Keratinocyte (primary cell): Measurements from ENCODE around the gene PARVA. TPM values are rescaled to one million over a fixed set of nuclear protein-coding genes. Genes with fewer than 3 reads are reported as not detected.
"Not testable (repeated sequence)": the region's sequence is repeated elsewhere in the genome, so short reads cannot be mapped to it uniquely, and the experiment has no call there.

Experiments
- DNase-seq: peaks from one replicate; pipeline ENCODE4 v3.0.0-alpha.2; 2011; ENCODE audit warnings: low read depth, missing footprints, low spot score
- FAIRE-seq: peaks from 2 replicates; lab custom pipeline; 2011; peaks lifted over from hg19 to GRCh38; lab: Jason Lieb, UNC
- H2AFZ ChIP-seq: 2 replicates; pipeline ENCODE4 v1.6.0; 2012; ENCODE audit warnings: low read length, control low read depth, inconsistent platforms; ENCODE audit not compliant: control insufficient read depth
- H3K27ac ChIP-seq: 2 replicates; pipeline ENCODE4 v1.5.1; 2011; ENCODE audit warnings: low read length; ENCODE audit not compliant: control insufficient read depth, insufficient read depth
- H3K27me3 ChIP-seq: 3 replicates; pipeline ENCODE4 v1.6.0; 2011; ENCODE audit warnings: low read length; ENCODE audit not compliant: control insufficient read depth, insufficient read depth; ENCODE audit errors: extremely low read depth
- H3K36me3 ChIP-seq, 2 experiments: 2 replicates in 1 of 2; 3 replicates in 1 of 2; pipeline ENCODE4 v1.5.1; 2011; ENCODE audit warnings: low read length in 2 of 2, mild to moderate bottlenecking in 1 of 2; ENCODE audit not compliant: control insufficient read depth in 2 of 2, insufficient read depth in 2 of 2; ENCODE audit errors: extremely low read depth in 1 of 2
- H3K4me1 ChIP-seq: 3 replicates; pipeline ENCODE4 v1.5.1; 2011; ENCODE audit warnings: low read length; ENCODE audit not compliant: control insufficient read depth, insufficient read depth; ENCODE audit errors: extremely low read depth
- H3K4me2 ChIP-seq: 3 replicates; pipeline ENCODE4 v1.6.0; 2011; ENCODE audit warnings: low read depth, low read length; ENCODE audit not compliant: control insufficient read depth, insufficient read depth; ENCODE audit errors: extremely low read depth
- H3K4me3 ChIP-seq, 3 experiments: fragments of 200-600 bp in 1 of 3; sonication (generic) in 1 of 3; 2 replicates in 2 of 3; 3 replicates in 1 of 3; pipeline ENCODE4 v1.5.1; 2011 to 2016; ENCODE audit warnings: low read length in 3 of 3, mild to moderate bottlenecking in 3 of 3, control low read depth in 2 of 3, inconsistent platforms in 1 of 3, low read depth in 1 of 3, mixed read lengths in 1 of 3, mixed run types in 1 of 3, moderate library complexity in 1 of 3; ENCODE audit not compliant: control insufficient read depth in 2 of 3, insufficient read depth in 2 of 3; ENCODE audit errors: extremely low read depth in 1 of 3
- H3K79me2 ChIP-seq: 2 replicates; pipeline ENCODE4 v1.6.0; 2012; ENCODE audit warnings: low read length; ENCODE audit not compliant: control insufficient read depth, insufficient read depth
- H3K9ac ChIP-seq: 3 replicates; pipeline ENCODE4 v1.6.0; 2011; ENCODE audit warnings: low read length; ENCODE audit not compliant: control insufficient read depth, insufficient read depth; ENCODE audit errors: extremely low read depth
- H3K9me1 ChIP-seq: 3 replicates; pipeline ENCODE4 v1.6.0; 2011; ENCODE audit warnings: low read length; ENCODE audit not compliant: control insufficient read depth, insufficient read depth; ENCODE audit errors: extremely low read depth
- H3K9me3 ChIP-seq: 2 replicates; pipeline ENCODE4 v1.5.1; 2012; ENCODE audit warnings: low read depth, low read length; ENCODE audit not compliant: control insufficient read depth
- H4K20me1 ChIP-seq: 3 replicates; pipeline ENCODE4 v1.6.0; 2011; ENCODE audit warnings: low read length; ENCODE audit not compliant: control insufficient read depth, insufficient read depth; ENCODE audit errors: extremely low read depth
- EZH2 ChIP-seq: IDR thresholded peaks from one replicate; pipeline ENCODE4 v1.6.1; 2012; ENCODE audit warnings: inconsistent platforms, mild to moderate bottlenecking, low read length, moderate library complexity
- dilution Hi-C: fragments of 300-500 bp; cut with MboI; formaldehyde crosslinking; loops from one replicate; pipeline ENCODE4 v1.7.0; 2020; ENCODE audit warnings: low sequenced_read_pairs; ENCODE audit not compliant: extremely low pct_ligation_motif_present
- polyA plus RNA-seq, 5 experiments: library from polyadenylated mRNA; depleted of rRNA in 3 of 5; stranded (reverse) in 3 of 5; stranded (forward) in 1 of 5; unstranded in 1 of 5; fragments of >200 nt; gene quantifications; 1 replicate in 1 of 5; 2 replicates in 3 of 5; 3 replicates in 1 of 5; pipeline versions ENCODE4 v1.2.1 to v1.2.3, GENCODE V29; 2011 to 2012; ENCODE audit warnings: missing spikeins in 2 of 5, low read depth in 1 of 5, low replicate concordance in 1 of 5
- TF ChIP-seq, protein P1 (sequence below), 3 experiments: IDR thresholded peaks in 1 of 3; conservative IDR thresholded peaks in 1 of 3; optimal IDR thresholded peaks in 1 of 3; 2 replicates in 2 of 3; 3 replicates in 1 of 3; pipeline versions ENCODE3 to v1.5.1; 2011; ENCODE audit warnings: low read length in 3 of 3, mild to moderate bottlenecking in 3 of 3, moderate library complexity in 2 of 3, control low read depth in 1 of 3, inconsistent platforms in 1 of 3; ENCODE audit not compliant: insufficient read depth in 2 of 3; ENCODE audit errors: extremely low read depth in 1 of 3

Gene PARVA
- polyA plus RNA-seq, 1 donor (not counting 4 experiments of a cell fraction or from before 2014, with no cell fraction given): 28.9 TPM

- no peaks in the 10 kb centered on the region for H4K20me1 ChIP-seq
- no peaks in the 10 kb centered on the region for H3K9me3 ChIP-seq
- H3K79me2 ChIP-seq: no peaks in the 10 kb centered on the region
- DNase-seq (no peak), FAIRE-seq (no peak)
- no peak overlapping the region for H3K27ac ChIP-seq
- no peak overlapping the region for H3K4me3 ChIP-seq
- dilution Hi-C loops: no loop called here
- no peak overlapping the region for H3K4me2 ChIP-seq
- peaks cover 0 to 10% of the 10 kb centered on the region in 2 experiments for H3K36me3 ChIP-seq
- H3K9me1 ChIP-seq: no peaks in the 10 kb centered on the region
- TF ChIP-seq, protein P1, sequence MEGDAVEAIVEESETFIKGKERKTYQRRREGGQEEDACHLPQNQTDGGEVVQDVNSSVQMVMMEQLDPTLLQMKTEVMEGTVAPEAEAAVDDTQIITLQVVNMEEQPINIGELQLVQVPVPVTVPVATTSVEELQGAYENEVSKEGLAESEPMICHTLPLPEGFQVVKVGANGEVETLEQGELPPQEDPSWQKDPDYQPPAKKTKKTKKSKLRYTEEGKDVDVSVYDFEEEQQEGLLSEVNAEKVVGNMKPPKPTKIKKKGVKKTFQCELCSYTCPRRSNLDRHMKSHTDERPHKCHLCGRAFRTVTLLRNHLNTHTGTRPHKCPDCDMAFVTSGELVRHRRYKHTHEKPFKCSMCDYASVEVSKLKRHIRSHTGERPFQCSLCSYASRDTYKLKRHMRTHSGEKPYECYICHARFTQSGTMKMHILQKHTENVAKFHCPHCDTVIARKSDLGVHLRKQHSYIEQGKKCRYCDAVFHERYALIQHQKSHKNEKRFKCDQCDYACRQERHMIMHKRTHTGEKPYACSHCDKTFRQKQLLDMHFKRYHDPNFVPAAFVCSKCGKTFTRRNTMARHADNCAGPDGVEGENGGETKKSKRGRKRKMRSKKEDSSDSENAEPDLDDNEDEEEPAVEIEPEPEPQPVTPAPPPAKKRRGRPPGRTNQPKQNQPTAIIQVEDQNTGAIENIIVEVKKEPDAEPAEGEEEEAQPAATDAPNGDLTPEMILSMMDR (optimal IDR thresholded peaks at IDR 0.05 in 1 of 3, IDR thresholded peaks at IDR 0.05 in 1 of 3, conservative IDR thresholded peaks at IDR 0.05 in 1 of 3; ENCODE audit: extremely low read depth in 1 of 3, insufficient read depth in 2 of 3, low read length in 3 of 3): no peak
- TF ChIP-seq EZH2: no peak
- no peak overlapping the region for H2AFZ ChIP-seq
- H3K4me1 ChIP-seq: no peaks in the 10 kb centered on the region
- no peaks in the 10 kb centered on the region for H3K27me3 ChIP-seq
- H3K9ac ChIP-seq: no peak overlapping the region
Observed at GRCh38 chr11:12520054-12520453, 142.7 kb downstream of the PARVA start.

- H3K9me1 ChIP-seq, H3K79me2 ChIP-seq, H2AFZ ChIP-seq, FAIRE-seq, H3K27me3 ChIP-seq, H3K9ac ChIP-seq, H3K4me3 ChIP-seq, H3K9me3 ChIP-seq, DNase-seq, H3K4me1 ChIP-seq, H4K20me1 ChIP-seq, H3K27ac ChIP-seq, dilution Hi-C loops, H3K4me2 ChIP-seq: not testable (repeated sequence)
- peaks cover 0 to 10% of the 10 kb centered on the region in 2 experiments for H3K36me3 ChIP-seq
Observed at GRCh38 chr11:12520576-12520975, 143.2 kb downstream of the PARVA start.
